Gastroesophageal sphincter (tissue), 3 donors: ENCODE results near the gene OIT3.

Experiments used
- CTCF ChIP-seq, 4 experiments: fragments of 200-600 bp in 2 of 4; fragments of 450-650 bp in 2 of 4; sonication (generic) in 1 of 4; IDR thresholded peaks; one replicate each; pipeline ENCODE4 v1.5.1; 2017 to 2019; ENCODE audit warnings: antibody characterized with exemption in 4 of 4, mild to moderate bottlenecking in 2 of 4, moderate library complexity in 2 of 4
- EP300 ChIP-seq: sonication (generic); formaldehyde crosslinking; IDR thresholded peaks from one replicate; pipeline ENCODE4 v1.6.1; 2017; ENCODE audit warnings: antibody characterized with exemption, mild to moderate bottlenecking
- POLR2A ChIP-seq, 2 donors: fragments of 450-650 bp; IDR thresholded peaks; one replicate each; pipeline ENCODE4 v1.6.1; 2017; ENCODE audit warnings: antibody characterized with exemption in 2 of 2, mild to moderate bottlenecking in 2 of 2, moderate library complexity in 1 of 2
- POLR2AphosphoS5 ChIP-seq: sonication (generic); formaldehyde crosslinking; IDR thresholded peaks from one replicate; pipeline ENCODE4 v1.6.1; 2017; ENCODE audit warnings: antibody characterized with exemption

- TF ChIP-seq EP300 (no peak), CTCF (IDR thresholded peaks at IDR 0.05) (no peak), POLR2A (IDR thresholded peaks at IDR 0.05) (no peak), POLR2AphosphoS5 (no peak)
Observed at GRCh38 chr10:72846238-72846637, 47.3 kb upstream of the OIT3 start.
